SJCRH30 (cell line): Measurements from ENCODE around the gene ABCC8. TPM values are rescaled to one million over a fixed set of nuclear protein-coding genes. Genes with fewer than 3 reads are reported as not detected.
A peak's percentile ranks its signal among the peaks of the same experiment; 100 is the strongest.

Experiments
- DNase-seq, 2 experiments: peaks; one replicate each; pipeline ENCODE4 v3.0.0-alpha.2; 2015 to 2020
- H3K27ac ChIP-seq: fragments of 250-450 bp; sonication (Bioruptor Pico); 2 replicates; pipeline ENCODE4 v1.5.1; 2020; ENCODE audit warnings: mild to moderate bottlenecking, moderate library complexity
- H3K27me3 ChIP-seq: fragments of 250-450 bp; sonication (Bioruptor Pico); 2 replicates; pipeline ENCODE4 v1.5.1; 2020; ENCODE audit warnings: mild to moderate bottlenecking, moderate library complexity
- H3K36me3 ChIP-seq: fragments of 250-450 bp; sonication (Bioruptor Pico); 2 replicates; pipeline ENCODE4 v1.5.1; 2020; ENCODE audit warnings: mild to moderate bottlenecking, moderate library complexity
- H3K4me1 ChIP-seq: fragments of 250-450 bp; sonication (Bioruptor Pico); 2 replicates; pipeline ENCODE4 v1.5.1; 2020; ENCODE audit warnings: mild to moderate bottlenecking, moderate library complexity
- H3K4me3 ChIP-seq: fragments of 250-450 bp; sonication (Bioruptor Pico); 2 replicates; pipeline ENCODE4 v1.5.1; 2020; ENCODE audit warnings: mild to moderate bottlenecking, moderate library complexity
- H3K9me3 ChIP-seq: fragments of 250-450 bp; sonication (Bioruptor Pico); replicated peaks from 2 replicates; pipeline ENCODE4 v1.5.1; 2020; ENCODE audit warnings: mild to moderate bottlenecking, moderate library complexity
- total RNA-seq: library from RNA; depleted of rRNA; stranded (reverse); fragments of >200 nt; shearing (Covaris generic); gene quantifications from 2 replicates; pipeline ENCODE4 v1.2.3, GENCODE V29; 2014

Gene ABCC8
- total RNA-seq, 1 experiment from 2014 or later: not detected

GRCh38 chr11:17511571-17511970, 34.9 kb upstream of the ABCC8 start:
- Histone ChIP-seq H3K27me3 (no peaks in the 10 kb centered on the region), H3K36me3 (no peaks in the 10 kb centered on the region), H3K4me1 (peaks cover 19% of the 10 kb centered on the region), H3K9me3 (no peaks in the 10 kb centered on the region), H3K4me3 (no peak overlapping the region), H3K27ac (no peak overlapping the region)
- peak; percentile 35 to 69 for DNase-seq

- peak in 1 of 2 experiments; percentile 50 for DNase-seq
- no peak overlapping the region for H3K27ac ChIP-seq
- H3K4me1 ChIP-seq: peaks cover 19% of the 10 kb centered on the region
- no peaks in the 10 kb centered on the region for H3K36me3 ChIP-seq
- H3K4me3 ChIP-seq: no peak overlapping the region
- no peaks in the 10 kb centered on the region for H3K27me3 ChIP-seq
- H3K9me3 ChIP-seq: no peaks in the 10 kb centered on the region
Observed at GRCh38 chr11:17510507-17511206, 34.0 kb upstream of the ABCC8 start.

GRCh38 chr11:17508791-17509190, 32.1 kb upstream of the ABCC8 start:
- H3K27ac ChIP-seq: no peak overlapping the region
- H3K27me3 ChIP-seq: no peaks in the 10 kb centered on the region
- H3K9me3 ChIP-seq: no peaks in the 10 kb centered on the region
- H3K36me3 ChIP-seq: no peaks in the 10 kb centered on the region
- no peak for DNase-seq
- H3K4me1 ChIP-seq: peaks cover 16% of the 10 kb centered on the region
- no peak overlapping the region for H3K4me3 ChIP-seq

GRCh38 chr11:17508306-17508705, 31.7 kb upstream of the ABCC8 start:
- no peaks in the 10 kb centered on the region for H3K27me3 ChIP-seq
- H3K4me1 ChIP-seq: peaks cover 16% of the 10 kb centered on the region
- no peak for DNase-seq
- no peaks in the 10 kb centered on the region for H3K9me3 ChIP-seq
- no peaks in the 10 kb centered on the region for H3K36me3 ChIP-seq
- no peak overlapping the region for H3K4me3 ChIP-seq
- no peak overlapping the region for H3K27ac ChIP-seq

- no peak for DNase-seq
- Histone ChIP-seq H3K9me3 (no peaks in the 10 kb centered on the region), H3K36me3 (no peaks in the 10 kb centered on the region), H3K4me3 (no peak overlapping the region), H3K4me1 (peaks cover 16% of the 10 kb centered on the region), H3K27ac (no peak overlapping the region), H3K27me3 (no peaks in the 10 kb centered on the region)
Observed at GRCh38 chr11:17507773-17508172, 31.1 kb upstream of the ABCC8 start.

- DNase-seq: no peak
Observed at GRCh38 chr11:17506942-17507341, 30.3 kb upstream of the ABCC8 start.

GRCh38 chr11:17506314-17506713, 29.7 kb upstream of the ABCC8 start:
- peaks cover 9% of the 10 kb centered on the region for H3K4me1 ChIP-seq
- no peaks in the 10 kb centered on the region for H3K36me3 ChIP-seq
- no peaks in the 10 kb centered on the region for H3K9me3 ChIP-seq
- H3K27ac ChIP-seq: no peak overlapping the region
- DNase-seq: no peak
- H3K27me3 ChIP-seq: no peaks in the 10 kb centered on the region
- no peak overlapping the region for H3K4me3 ChIP-seq

More at GRCh38 chr11:17506942-17507341, 30.3 kb upstream of the ABCC8 start:
- H3K4me1 ChIP-seq: peaks cover 15% of the 10 kb centered on the region
- H3K36me3 ChIP-seq: no peaks in the 10 kb centered on the region
- no peaks in the 10 kb centered on the region for H3K9me3 ChIP-seq
- no peak overlapping the region for H3K4me3 ChIP-seq
- no peak overlapping the region for H3K27ac ChIP-seq
- no peaks in the 10 kb centered on the region for H3K27me3 ChIP-seq

- no peaks in the 10 kb centered on the region for H3K9me3 ChIP-seq
Observed at GRCh38 chr11:17505146-17505545, 28.5 kb upstream of the ABCC8 start.

GRCh38 chr11:17504330-17505107, 27.9 kb upstream of the ABCC8 start:
- H3K36me3 ChIP-seq: no peaks in the 10 kb centered on the region
- 0 out of 2 replicates have a peak, but pooled peaks cover 3% of the 10 kb centered on the region for H3K4me1 ChIP-seq
- H3K27me3 ChIP-seq: no peaks in the 10 kb centered on the region
- no peak overlapping the region for H3K4me3 ChIP-seq
- peak; percentile 77 to 86 for DNase-seq
- H3K27ac ChIP-seq: no peak overlapping the region
- no peaks in the 10 kb centered on the region for H3K9me3 ChIP-seq

More at GRCh38 chr11:17505146-17505545, 28.5 kb upstream of the ABCC8 start:
- Histone ChIP-seq H3K27ac (no peak overlapping the region), H3K4me3 (no peak overlapping the region), H3K4me1 (0 out of 2 replicates have a peak, but pooled peaks cover 3% of the 10 kb centered on the region), H3K36me3 (no peaks in the 10 kb centered on the region), H3K27me3 (no peaks in the 10 kb centered on the region)
- no peak for DNase-seq

GRCh38 chr11:17502630-17503029, 26.0 kb upstream of the ABCC8 start:
- Histone ChIP-seq H3K27me3 (no peaks in the 10 kb centered on the region), H3K9me3 (no peaks in the 10 kb centered on the region), H3K4me3 (no peak overlapping the region), H3K27ac (no peak overlapping the region), H3K36me3 (no peaks in the 10 kb centered on the region), H3K4me1 (no peaks in the 10 kb centered on the region)
- no peak for DNase-seq

- H3K4me1 ChIP-seq: no peaks in the 10 kb centered on the region
- H3K27me3 ChIP-seq: peaks cover 2% of the 10 kb centered on the region; the same call in 1 of the 2 replicates
- H3K4me3 ChIP-seq: no peak overlapping the region
- DNase-seq: no peak
- H3K27ac ChIP-seq: no peak overlapping the region
- H3K9me3 ChIP-seq: no peaks in the 10 kb centered on the region
- H3K36me3 ChIP-seq: no peaks in the 10 kb centered on the region
Observed at GRCh38 chr11:17500673-17501072, 24.0 kb upstream of the ABCC8 start.

- no peaks in the 10 kb centered on the region for H3K9me3 ChIP-seq
- DNase-seq: no peak
- peaks cover 4% of the 10 kb centered on the region; the same call in 1 of the 2 replicates for H3K27me3 ChIP-seq
- H3K36me3 ChIP-seq: no peaks in the 10 kb centered on the region
- H3K4me1 ChIP-seq: no peaks in the 10 kb centered on the region
- no peak overlapping the region for H3K4me3 ChIP-seq
- H3K27ac ChIP-seq: no peak overlapping the region
Observed at GRCh38 chr11:17498475-17498874, 21.8 kb upstream of the ABCC8 start.

- no peak overlapping the region for H3K27ac ChIP-seq
- peaks cover 4% of the 10 kb centered on the region; the same call in 1 of the 2 replicates for H3K27me3 ChIP-seq
- H3K4me1 ChIP-seq: no peaks in the 10 kb centered on the region
- H3K4me3 ChIP-seq: no peak overlapping the region
- H3K9me3 ChIP-seq: no peaks in the 10 kb centered on the region
- H3K36me3 ChIP-seq: no peaks in the 10 kb centered on the region
- no peak for DNase-seq
Observed at GRCh38 chr11:17498058-17498457, 21.4 kb upstream of the ABCC8 start.

GRCh38 chr11:17496406-17496805, 19.8 kb upstream of the ABCC8 start:
- Histone ChIP-seq H3K4me1 (no peaks in the 10 kb centered on the region), H3K4me3 (no peak overlapping the region), H3K36me3 (no peaks in the 10 kb centered on the region), H3K27me3 (peaks cover 4% of the 10 kb centered on the region; the same call in 1 of the 2 replicates), H3K27ac (no peak overlapping the region), H3K9me3 (no peaks in the 10 kb centered on the region)
- DNase-seq: no peak

- Histone ChIP-seq H3K4me3 (no peak overlapping the region), H3K27me3 (peaks cover 4% of the 10 kb centered on the region; the same call in 1 of the 2 replicates), H3K36me3 (no peaks in the 10 kb centered on the region), H3K27ac (no peak overlapping the region), H3K9me3 (no peaks in the 10 kb centered on the region), H3K4me1 (no peaks in the 10 kb centered on the region)
- DNase-seq: no peak
Observed at GRCh38 chr11:17494019-17494418, 17.4 kb upstream of the ABCC8 start.
